ENCODE measurements around the gene KCTD21.

KCTD21 gene

GRCh38 chr11:78163828-78164227 is 24.6 kb downstream of the KCTD21 start:
- TF ChIP-seq GATA2 (IDR thresholded peaks at IDR 0.05; ENCODE audit: low read depth, low read length): no peak
- no peak for TF ChIP-seq GATA3 (IDR thresholded peaks at IDR 0.05; ENCODE audit: low read depth, low read length)

GRCh38 chr11:78161962-78162371 is 26.5 kb downstream of the KCTD21 start:
- TF ChIP-seq GATA3 (IDR thresholded peaks at IDR 0.05; ENCODE audit: low read depth, low read length): no peak
- no peak for TF ChIP-seq GATA2 (IDR thresholded peaks at IDR 0.05; ENCODE audit: low read depth, low read length)

- TF ChIP-seq GATA3 (IDR thresholded peaks at IDR 0.05; ENCODE audit: low read depth, low read length) (no peak), GATA2 (IDR thresholded peaks at IDR 0.05; ENCODE audit: low read depth, low read length) (no peak)
Observed at GRCh38 chr11:78161346-78161745, 27.1 kb downstream of the KCTD21 start.

- TF ChIP-seq GATA3 (IDR thresholded peaks at IDR 0.05; ENCODE audit: low read depth, low read length) (no peak), GATA2 (IDR thresholded peaks at IDR 0.05; ENCODE audit: low read depth, low read length) (no peak)
Observed at GRCh38 chr11:78160557-78160956, 27.9 kb downstream of the KCTD21 start.

GRCh38 chr11:78158987-78159652 is 29.3 kb downstream of the KCTD21 start:
- TF ChIP-seq GATA2 (IDR thresholded peaks at IDR 0.05; ENCODE audit: low read depth, low read length) (no peak), GATA3 (IDR thresholded peaks at IDR 0.05; ENCODE audit: low read depth, low read length) (no peak)

GRCh38 chr11:78156127-78156844 is 32.1 kb downstream of the KCTD21 start:
- TF ChIP-seq GATA3 (IDR thresholded peaks at IDR 0.05; ENCODE audit: low read depth, low read length) (no peak), GATA2 (IDR thresholded peaks at IDR 0.05; ENCODE audit: low read depth, low read length) (no peak)

- peak; percentile 43; the same call in 1 of the 2 replicates for TF ChIP-seq GATA3 (IDR thresholded peaks at IDR 0.05; ENCODE audit: low read depth, low read length)
- peak; percentile 64 for TF ChIP-seq GATA2 (IDR thresholded peaks at IDR 0.05; ENCODE audit: low read depth, low read length)
Observed at GRCh38 chr11:78151804-78152203, 36.6 kb downstream of the KCTD21 start.

GRCh38 chr11:78150754-78151153 is 37.7 kb downstream of the KCTD21 start:
- TF ChIP-seq GATA3 (IDR thresholded peaks at IDR 0.05; ENCODE audit: low read depth, low read length): no peak
- no peak for TF ChIP-seq GATA2 (IDR thresholded peaks at IDR 0.05; ENCODE audit: low read depth, low read length)

GRCh38 chr11:78150346-78150745 is 38.1 kb downstream of the KCTD21 start:
- no peak for TF ChIP-seq GATA3 (IDR thresholded peaks at IDR 0.05; ENCODE audit: low read depth, low read length)
- TF ChIP-seq GATA2 (IDR thresholded peaks at IDR 0.05; ENCODE audit: low read depth, low read length): no peak

GRCh38 chr11:78149646-78150045 is 38.8 kb downstream of the KCTD21 start:
- TF ChIP-seq GATA3 (IDR thresholded peaks at IDR 0.05; ENCODE audit: low read depth, low read length): no peak
- no peak for TF ChIP-seq GATA2 (IDR thresholded peaks at IDR 0.05; ENCODE audit: low read depth, low read length)

- no peak for TF ChIP-seq GATA2 (IDR thresholded peaks at IDR 0.05; ENCODE audit: low read depth, low read length)
- TF ChIP-seq GATA3 (IDR thresholded peaks at IDR 0.05; ENCODE audit: low read depth, low read length): no peak
Observed at GRCh38 chr11:78147807-78148206, 40.6 kb downstream of the KCTD21 start.

GRCh38 chr11:78145511-78146025 is 42.9 kb downstream of the KCTD21 start:
- TF ChIP-seq GATA3 (IDR thresholded peaks at IDR 0.05; ENCODE audit: low read depth, low read length): no peak

- TF ChIP-seq GATA2 (IDR thresholded peaks at IDR 0.05; ENCODE audit: low read depth, low read length) (no peak), GATA3 (IDR thresholded peaks at IDR 0.05; ENCODE audit: low read depth, low read length) (no peak)
Observed at GRCh38 chr11:78140392-78141077, 47.9 kb downstream of the KCTD21 start.
